ENCODE results near the gene GPR157.

- TF ChIP-seq, protein P1, sequence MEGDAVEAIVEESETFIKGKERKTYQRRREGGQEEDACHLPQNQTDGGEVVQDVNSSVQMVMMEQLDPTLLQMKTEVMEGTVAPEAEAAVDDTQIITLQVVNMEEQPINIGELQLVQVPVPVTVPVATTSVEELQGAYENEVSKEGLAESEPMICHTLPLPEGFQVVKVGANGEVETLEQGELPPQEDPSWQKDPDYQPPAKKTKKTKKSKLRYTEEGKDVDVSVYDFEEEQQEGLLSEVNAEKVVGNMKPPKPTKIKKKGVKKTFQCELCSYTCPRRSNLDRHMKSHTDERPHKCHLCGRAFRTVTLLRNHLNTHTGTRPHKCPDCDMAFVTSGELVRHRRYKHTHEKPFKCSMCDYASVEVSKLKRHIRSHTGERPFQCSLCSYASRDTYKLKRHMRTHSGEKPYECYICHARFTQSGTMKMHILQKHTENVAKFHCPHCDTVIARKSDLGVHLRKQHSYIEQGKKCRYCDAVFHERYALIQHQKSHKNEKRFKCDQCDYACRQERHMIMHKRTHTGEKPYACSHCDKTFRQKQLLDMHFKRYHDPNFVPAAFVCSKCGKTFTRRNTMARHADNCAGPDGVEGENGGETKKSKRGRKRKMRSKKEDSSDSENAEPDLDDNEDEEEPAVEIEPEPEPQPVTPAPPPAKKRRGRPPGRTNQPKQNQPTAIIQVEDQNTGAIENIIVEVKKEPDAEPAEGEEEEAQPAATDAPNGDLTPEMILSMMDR (IDR thresholded peaks at IDR 0.05): no peak
- TF ChIP-seq POLR2A (IDR thresholded peaks at IDR 0.05): no peak
Measured at GRCh38 chr1:9111357-9111691, 17.6 kb downstream of the GPR157 start.

Measured in right lobe of liver (tissue), 4 donors.